ENCODE results near the gene SERPINB8. TPM values are rescaled to one million over a fixed set of nuclear protein-coding genes. Genes with fewer than 3 reads are reported as not detected.

SERPINB8 gene
- total and polyA plus RNA-seq, 2 of the 13 experiments (the other 11 are each of a cell fraction or from before 2014, with no cell fraction given) = 0.95 to 2.2 TPM

GRCh38 chr18:63962137-63962536 lies 7.7 kb upstream of the SERPINB8 start:
- DNase-seq (ENCODE audit: low spot score) (no peak), ATAC-seq (no peak), FAIRE-seq (no peak)
- TF ChIP-seq ZNF775 (CRISPR knock-in tag; IDR thresholded peaks at IDR 0.05; ENCODE audit: borderline replicate concordance) = no peak
- no peak for TF ChIP-seq FOXP4 (CRISPR knock-in tag; IDR thresholded peaks at IDR 0.05)
- no peak for TF ChIP-seq GZF1 (CRISPR knock-in tag; IDR thresholded peaks at IDR 0.05)
- TF ChIP-seq NAIF1 (CRISPR knock-in tag; IDR thresholded peaks at IDR 0.05; ENCODE audit: borderline replicate concordance) = no peak
- no peak for TF ChIP-seq TBX3 (IDR thresholded peaks at IDR 0.05; ENCODE audit: borderline replicate concordance)
- TF ChIP-seq NFYC (CRISPR knock-in tag; IDR thresholded peaks at IDR 0.05) = no peak
- TF ChIP-seq TEF (CRISPR knock-in tag; IDR thresholded peaks at IDR 0.05) = no peak
- no peak for TF ChIP-seq PRDM15 (CRISPR knock-in tag; IDR thresholded peaks at IDR 0.05)
- no peak for TF ChIP-seq ZNF543 (CRISPR knock-in tag; IDR thresholded peaks at IDR 0.05)
- TF ChIP-seq PCBP1 (IDR thresholded peaks at IDR 0.05; ENCODE audit: borderline replicate concordance, low read depth, low read length) = no peak
- TF ChIP-seq ZNF124 (CRISPR knock-in tag; IDR thresholded peaks at IDR 0.05) = no peak
- in situ Hi-C loops (cut with HindIII; ENCODE audit: extremely low pct_ligation_motif_present, low pct_unique_long_range_greater_than_20kb) = no loop called here
- Histone ChIP-seq H4K20me1 (ENCODE audit: insufficient read depth, low read length) (no peaks in the 10 kb centered on the region), H3K36me3 (replicated peaks in 1 of 2; ENCODE audit: control insufficient read depth in 1 of 2, insufficient read depth in 2 of 2, low read length in 2 of 2) (no peaks in the 10 kb centered on the region), H3K4me2 (ENCODE audit: low read depth, low read length) (no peak overlapping the region), H3K79me2 (ENCODE audit: insufficient read depth, low read length) (no peaks in the 10 kb centered on the region), H2AFZ (ENCODE audit: low read length) (no peak overlapping the region), H3K27ac (ENCODE audit: extremely low read length, insufficient read depth, low read length) (no peak overlapping the region), H3K9ac (ENCODE audit: insufficient read depth, low read depth, low read length) (no peak overlapping the region), H3K4me1 (ENCODE audit: insufficient read depth, low read length) (peaks cover 7% of the 10 kb centered on the region; the same call in 1 of the 2 replicates), H3K27me3 (ENCODE audit: control insufficient read depth in 1 of 2, insufficient read depth in 2 of 2, low read length in 2 of 2) (no peaks in the 10 kb centered on the region), H3K9me3 (ENCODE audit: low read length) (no peaks in the 10 kb centered on the region), H3K4me3 (replicated peaks in 1 of 3; ENCODE audit: insufficient read depth in 1 of 3, low read depth in 2 of 3, low read length in 3 of 3) (no peak overlapping the region)
- CTCF ChIA-PET (ENCODE audit: low intra/inter-chr PET ratio, low total read pairs) = no interaction called here
- WGBS (ENCODE audit: low lambda C conversion rate) = 0% methylated on average over 1 of the region's 1 CpG
- intact Hi-C loops (cut with micrococcal nuclease; ENCODE audit: unreplicated experiment) = no loop called here
- no TSS peak for BruUV-seq (replicated peaks)
- POLR2A ChIA-PET = no interaction called here
